Fibroblast of villous mesenchyme (primary cell): ENCODE measurements around the gene NUDT1. TPM values are rescaled to one million over a fixed set of nuclear protein-coding genes. Genes with fewer than 3 reads are reported as not detected.

Experiments used
- DNase-seq: peaks from one replicate; pipeline ENCODE4 v3.0.0-alpha.2; 2010; ENCODE audit warnings: low read depth
- H3K4me3 ChIP-seq: 2 replicates; pipeline ENCODE4 v1.5.1; 2011; ENCODE audit warnings: low read depth, mild to moderate bottlenecking, low read length
- CTCF ChIP-seq: IDR thresholded peaks from 2 replicates; pipeline ENCODE4 v1.5.1; 2012; ENCODE audit warnings: low read depth, mild to moderate bottlenecking, low read length; ENCODE audit not compliant: insufficient read depth
- total RNA-seq: library from RNA; depleted of rRNA; stranded (reverse); fragments of >200 nt; gene quantifications from 2 replicates; pipeline ENCODE4 v1.2.3, GENCODE V29; 2012

NUDT1 gene
- total RNA-seq, 1 donor, result 13.4 TPM

- no peak overlapping the region for H3K4me3 ChIP-seq
- TF ChIP-seq CTCF, result no peak
- DNase-seq, result no peak
Observed at GRCh38 chr7:2222516-2222915, 19.5 kb upstream of the NUDT1 start.

- no peak for TF ChIP-seq CTCF
- DNase-seq, result no peak
- H3K4me3 ChIP-seq, result no peak overlapping the region
Observed at GRCh38 chr7:2223321-2223720, 18.7 kb upstream of the NUDT1 start.

- no peak overlapping the region for H3K4me3 ChIP-seq
- no peak for DNase-seq
- TF ChIP-seq CTCF, result no peak
Observed at GRCh38 chr7:2224491-2224928, 17.5 kb upstream of the NUDT1 start.

GRCh38 chr7:2224934-2225333 lies 17.1 kb upstream of the NUDT1 start:
- no peak for DNase-seq

GRCh38 chr7:2225336-2225735 lies 16.7 kb upstream of the NUDT1 start:
- no peak for TF ChIP-seq CTCF
- H3K4me3 ChIP-seq, result no peak overlapping the region
- no peak for DNase-seq

More at GRCh38 chr7:2224934-2225333, 17.1 kb upstream of the NUDT1 start:
- no peak overlapping the region for H3K4me3 ChIP-seq
- no peak for TF ChIP-seq CTCF

GRCh38 chr7:2225830-2226229 lies 16.2 kb upstream of the NUDT1 start:
- no peak for TF ChIP-seq CTCF
- no peak overlapping the region for H3K4me3 ChIP-seq
- DNase-seq, result no peak

- H3K4me3 ChIP-seq, result no peak overlapping the region
- TF ChIP-seq CTCF, result no peak
- DNase-seq, result no peak
Observed at GRCh38 chr7:2227699-2228098, 14.3 kb upstream of the NUDT1 start.
